Nucleus accumbens (tissue), 56 donors: ENCODE measurements around the gene PRPF4.

Experiments
- DNase-seq, 56 donors: peaks; one replicate each; lab custom pipeline; 2025; lab: John Stamatoyannopoulos, UW

The PRPF4 gene

GRCh38 chr9:113309204-113309813 lies 33.9 kb downstream of the PRPF4 start:
- DNase-seq: peak in 11 of 56 donors; percentile 1 to 45 (median 14)

GRCh38 chr9:113310538-113310937 lies 35.1 kb downstream of the PRPF4 start:
- no peak for DNase-seq

- peak in 5 of 56 donors; percentile 1 to 20 (median 16) for DNase-seq
Observed at GRCh38 chr9:113311961-113312360, 36.5 kb downstream of the PRPF4 start.

GRCh38 chr9:113313261-113313660 lies 37.8 kb downstream of the PRPF4 start:
- DNase-seq: no peak

DNA sequence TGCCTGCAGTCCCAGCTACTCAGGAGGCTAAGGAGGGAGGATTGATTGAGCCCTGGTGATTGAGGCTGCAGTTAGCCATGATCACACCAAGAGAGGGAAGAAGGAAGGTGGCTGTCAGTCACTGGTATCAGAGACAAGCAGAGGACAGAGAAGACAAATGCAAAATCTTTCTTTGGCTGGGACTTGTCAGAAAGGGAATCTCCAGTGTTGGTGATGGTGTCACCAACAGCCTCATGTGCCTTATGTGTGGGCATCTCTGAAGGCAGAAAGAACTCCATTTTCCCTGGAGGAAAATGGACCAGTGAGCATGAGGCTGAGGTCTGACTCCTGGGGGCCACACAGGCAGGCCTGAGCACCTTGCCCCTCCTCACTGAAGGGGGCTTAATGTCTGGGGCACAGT lies 39.8 kb downstream of the PRPF4 start:
- DNase-seq: no peak

GRCh38 chr9:113316030-113316429 lies 40.6 kb downstream of the PRPF4 start:
- DNase-seq: no peak

DNA sequence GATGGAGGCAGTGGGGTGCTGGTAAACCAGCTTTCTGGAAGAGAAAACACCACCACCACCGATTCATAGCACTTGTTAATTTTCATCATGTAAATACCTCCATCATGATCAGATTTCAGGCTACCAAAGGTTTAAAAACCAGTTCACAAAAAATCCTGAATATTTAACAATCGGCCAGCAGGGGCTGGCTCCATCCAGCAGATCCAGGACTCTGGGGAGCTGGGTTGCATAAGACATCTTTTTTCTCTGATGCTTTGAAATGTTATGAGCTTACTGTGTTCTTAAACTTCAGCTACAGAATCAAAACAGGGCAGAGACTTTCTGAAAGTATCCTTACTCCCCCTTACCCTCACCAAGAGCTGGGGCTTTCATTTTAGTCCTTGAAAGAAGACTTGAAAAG lies 42.3 kb downstream of the PRPF4 start:
- DNase-seq: no peak

GRCh38 chr9:113319054-113319453 lies 43.6 kb downstream of the PRPF4 start:
- no peak for DNase-seq

- no peak for DNase-seq
Observed at GRCh38 chr9:113320051-113320450, 44.6 kb downstream of the PRPF4 start.

DNA sequence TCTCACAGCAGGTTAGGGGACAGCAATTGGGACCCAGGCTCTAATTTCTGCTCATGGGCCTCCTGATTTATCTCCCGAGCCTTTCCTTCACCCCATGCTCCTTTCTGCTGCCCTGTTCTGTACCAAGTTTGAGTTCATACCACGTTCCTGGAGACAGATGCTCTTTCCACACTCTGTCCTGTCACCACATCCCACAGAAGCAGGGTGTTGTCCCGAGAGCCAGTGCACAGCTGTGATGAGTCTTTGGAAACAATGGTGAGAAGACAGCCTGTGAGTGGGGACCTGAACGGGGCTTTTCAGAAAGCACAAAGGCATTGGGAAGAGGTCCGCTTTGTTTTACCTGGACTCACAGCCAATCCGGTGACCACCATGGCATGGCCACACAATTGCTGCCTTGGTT lies 47.2 kb downstream of the PRPF4 start:
- peak in 1 of 56 donors; percentile 18 for DNase-seq

- DNase-seq: no peak
Observed at GRCh38 chr9:113326230-113326629, 50.8 kb downstream of the PRPF4 start.

GRCh38 chr9:113328045-113328782 lies 52.8 kb downstream of the PRPF4 start:
- DNase-seq: no peak

DNA sequence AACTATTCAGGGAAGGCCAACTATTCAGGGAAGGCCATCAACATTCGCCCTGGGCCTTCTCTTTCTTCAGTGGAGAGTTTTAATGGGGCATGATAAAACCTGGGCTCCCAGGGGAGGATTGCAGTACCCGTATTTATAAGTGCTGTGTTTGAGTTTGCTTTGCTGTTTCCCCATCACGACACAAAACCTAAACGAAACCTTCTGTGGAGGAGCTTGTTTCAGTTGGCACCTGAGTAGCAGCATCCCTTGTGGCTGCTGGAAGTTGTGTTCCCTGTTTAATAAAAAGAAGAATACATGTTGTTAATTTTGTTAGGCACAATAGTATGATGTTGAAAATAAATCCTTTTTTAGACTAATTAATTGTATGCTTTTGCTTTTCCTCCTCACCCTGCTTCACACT lies 56.3 kb downstream of the PRPF4 start:
- DNase-seq: no peak

DNA sequence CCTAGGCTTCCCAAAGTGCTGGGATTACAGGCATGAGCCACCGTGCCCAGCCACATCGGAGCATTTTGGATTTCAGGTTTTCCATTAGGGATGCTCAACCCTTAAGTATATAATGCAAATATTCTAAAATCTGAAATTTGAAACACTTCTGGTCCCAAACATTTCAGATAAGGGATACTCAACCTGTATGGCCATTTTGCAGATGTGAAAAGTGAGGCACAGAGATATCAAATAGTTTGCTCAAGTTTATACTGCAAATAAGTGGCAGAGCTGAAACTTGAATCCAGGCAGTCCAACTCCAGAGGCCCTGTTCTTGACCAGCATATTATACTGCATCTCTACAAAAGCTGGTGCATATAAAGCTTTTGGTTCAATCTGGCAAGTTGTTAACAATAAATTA lies 62.3 kb downstream of the PRPF4 start:
- no peak for DNase-seq

- DNase-seq: peak; percentile 33 to 92 (median 82)
Observed at GRCh38 chr9:113340011-113340699, 64.7 kb downstream of the PRPF4 start, which contains the start of gene WDR31. TSS of gene WDR31 (minus strand) at chr9:113340275. CDS start at chr9:113332022, 8,253 bp downstream.

- DNase-seq: peak in 4 of 56 donors; percentile 3 to 23 (median 11)
Observed at GRCh38 chr9:113341712-113342410, 66.4 kb downstream of the PRPF4 start.
